GM19351 (cell line): ENCODE results near the gene MAFB.

Experiments
- ATAC-seq: cut with Tn5 transposase; IDR thresholded peaks from one replicate; pipeline ENCODE4 v1.9.1; 2021; ENCODE audit warnings: mild to moderate bottlenecking, moderate library complexity; ENCODE audit not compliant: unreplicated experiment

Gene MAFB

DNA sequence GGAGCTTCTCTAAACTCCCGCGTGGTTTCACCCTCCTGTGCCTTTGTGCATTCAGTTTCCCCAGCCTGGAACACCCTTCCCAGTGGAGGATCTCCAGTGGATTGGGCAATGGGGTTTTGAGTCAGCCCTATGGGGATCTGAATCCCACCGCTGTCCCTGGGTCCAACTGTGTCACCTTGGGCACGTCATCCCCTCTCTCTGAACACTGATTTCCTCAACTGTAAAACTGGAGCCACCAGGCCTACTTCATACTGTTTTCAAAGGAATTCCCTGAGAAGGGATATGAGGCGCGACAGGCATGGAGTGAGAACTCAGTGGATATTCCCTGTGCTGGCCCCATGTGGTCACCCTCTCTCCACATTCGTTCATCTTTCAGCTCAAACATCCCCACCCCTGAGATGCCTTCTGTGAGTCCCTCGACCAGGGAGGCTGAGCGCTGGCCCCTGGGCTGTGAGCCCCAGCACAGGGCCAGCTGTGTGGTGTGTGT is 25.7 kb downstream of the MAFB start:
- ATAC-seq, result no peak

GRCh38 chr20:40659567-40659966 is 29.5 kb downstream of the MAFB start:
- no peak for ATAC-seq

DNA sequence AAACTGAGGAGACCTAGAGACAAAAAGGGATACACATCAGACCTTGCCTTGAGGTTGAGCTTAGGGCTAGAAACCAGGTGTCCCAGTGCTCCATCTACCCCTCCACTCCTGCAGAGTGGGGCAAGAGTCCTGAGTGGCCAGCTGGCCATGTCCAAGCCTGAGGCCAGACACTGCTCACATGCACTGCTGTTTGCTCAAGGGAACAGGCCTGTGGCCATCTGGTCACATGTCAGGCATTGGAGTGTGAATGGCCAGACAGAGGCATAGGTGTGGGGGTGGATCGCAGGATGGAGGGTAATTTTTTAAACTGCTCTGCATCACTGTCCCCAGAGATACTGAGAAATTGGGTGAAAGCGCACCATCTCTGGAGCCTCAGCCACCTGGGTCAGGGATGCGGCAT is 30.5 kb downstream of the MAFB start:
- ATAC-seq, result no peak

- ATAC-seq, result no peak
Observed at GRCh38 chr20:40657526-40657925, 31.5 kb downstream of the MAFB start.

DNA sequence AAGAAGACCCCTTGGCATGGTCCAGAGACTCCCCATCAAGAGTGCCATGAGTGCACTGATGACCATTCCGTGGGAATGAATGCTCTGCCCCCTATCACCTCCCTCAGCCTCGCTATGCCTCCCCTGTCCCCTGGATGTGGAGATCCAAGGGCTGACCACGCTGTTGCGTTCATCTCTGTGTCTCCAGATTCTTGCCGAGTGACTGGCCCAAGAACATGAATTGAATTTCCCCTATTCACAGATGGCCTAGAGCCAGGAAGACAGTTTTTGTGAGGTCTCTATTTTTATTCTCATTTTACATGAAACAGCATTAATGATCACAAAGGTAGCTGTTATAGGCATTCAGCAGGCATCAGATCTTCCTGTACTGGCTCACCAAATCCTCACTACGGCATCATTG is 33.6 kb downstream of the MAFB start:
- ATAC-seq, result no peak

GRCh38 chr20:40654876-40655275 is 34.2 kb downstream of the MAFB start:
- ATAC-seq, result no peak

DNA sequence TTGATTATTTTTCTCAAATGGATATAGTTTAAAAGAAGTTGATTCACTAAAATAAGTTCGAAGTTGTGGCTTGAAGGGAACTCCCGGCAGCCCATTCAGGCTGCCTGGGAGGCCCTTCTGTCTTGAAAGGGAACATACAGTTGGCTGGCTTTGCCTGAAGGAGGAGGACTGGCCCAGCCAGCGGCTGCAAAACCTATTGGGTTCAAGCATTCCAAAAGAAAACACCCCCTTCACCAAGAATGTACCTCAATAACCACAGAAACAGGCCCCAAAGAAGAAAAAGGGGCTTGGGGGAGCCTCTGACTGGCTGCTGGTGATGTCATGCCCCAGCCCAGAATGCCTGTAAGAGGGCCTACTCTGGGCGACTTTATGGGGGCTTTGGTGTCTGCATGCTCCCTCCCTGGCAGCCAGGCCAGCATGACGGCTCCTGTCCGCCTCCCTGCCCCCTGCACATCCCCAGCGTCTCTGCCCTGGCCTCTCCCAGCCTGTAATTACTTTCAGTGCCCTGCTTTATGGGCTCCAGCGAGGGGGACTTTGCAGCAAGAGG is 36.5 kb downstream of the MAFB start:
- ATAC-seq, result no peak

DNA sequence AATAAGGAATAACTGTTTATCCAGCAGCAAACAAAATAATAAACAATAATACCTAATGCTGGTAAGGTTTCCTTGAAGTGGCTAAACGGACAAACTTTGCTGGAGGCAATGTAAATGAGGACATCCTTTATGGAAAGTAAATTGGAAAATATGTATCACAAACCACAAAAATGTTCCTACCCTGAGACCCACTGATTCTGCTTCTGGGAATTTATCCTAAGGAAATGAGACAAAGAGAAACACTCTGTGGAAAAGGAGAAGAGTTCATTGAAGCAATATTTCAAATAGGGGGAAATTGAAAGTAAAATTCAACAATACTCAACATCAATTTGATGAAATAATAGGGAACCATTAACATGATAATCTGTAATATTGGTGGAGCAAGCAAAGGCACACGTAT is 37.9 kb downstream of the MAFB start:
- ATAC-seq, result no peak

DNA sequence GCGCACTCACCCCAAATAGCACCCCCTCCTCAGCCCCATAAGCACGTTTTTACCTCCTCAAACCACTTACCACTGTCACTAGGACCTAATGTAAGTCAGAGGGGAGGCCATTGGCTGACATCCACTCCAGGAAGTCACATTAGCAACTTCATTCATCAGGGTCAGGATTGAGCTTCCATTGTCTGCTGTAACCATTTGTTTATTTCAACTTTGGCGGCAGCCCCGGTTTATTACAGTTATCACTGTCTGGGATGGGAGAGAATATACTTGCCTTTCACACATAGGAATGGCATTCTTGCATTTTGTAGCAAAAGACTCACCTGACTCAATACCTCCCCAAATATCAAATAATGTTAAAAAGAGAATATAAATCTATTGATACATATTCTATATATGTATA is 38.3 kb downstream of the MAFB start:
- no peak for ATAC-seq

GRCh38 chr20:40648210-40649072 is 40.6 kb downstream of the MAFB start:
- ATAC-seq, result no peak

GRCh38 chr20:40646813-40647212 is 42.2 kb downstream of the MAFB start:
- ATAC-seq, result no peak

GRCh38 chr20:40646361-40646760 is 42.7 kb downstream of the MAFB start:
- ATAC-seq, result no peak

DNA sequence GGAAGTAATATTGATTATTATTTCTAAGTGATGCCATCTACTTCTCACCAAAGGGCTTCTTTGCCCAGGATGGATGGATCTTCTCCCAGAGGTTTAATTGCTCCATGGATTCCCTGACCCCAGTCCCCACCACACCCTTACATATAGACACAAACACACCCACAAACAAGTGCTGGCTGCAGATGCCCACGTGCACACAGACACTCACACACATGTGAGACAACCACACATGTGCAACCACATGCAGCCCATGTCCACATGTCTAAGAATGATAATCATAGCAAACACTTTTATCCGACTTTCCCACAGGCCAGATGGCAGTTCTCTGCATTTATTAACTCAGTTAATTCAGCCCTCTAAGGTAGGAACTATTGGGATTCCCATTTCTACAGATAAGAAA is 44.2 kb downstream of the MAFB start:
- ATAC-seq, result no peak

GRCh38 chr20:40643891-40644290 is 45.1 kb downstream of the MAFB start:
- ATAC-seq, result no peak

DNA sequence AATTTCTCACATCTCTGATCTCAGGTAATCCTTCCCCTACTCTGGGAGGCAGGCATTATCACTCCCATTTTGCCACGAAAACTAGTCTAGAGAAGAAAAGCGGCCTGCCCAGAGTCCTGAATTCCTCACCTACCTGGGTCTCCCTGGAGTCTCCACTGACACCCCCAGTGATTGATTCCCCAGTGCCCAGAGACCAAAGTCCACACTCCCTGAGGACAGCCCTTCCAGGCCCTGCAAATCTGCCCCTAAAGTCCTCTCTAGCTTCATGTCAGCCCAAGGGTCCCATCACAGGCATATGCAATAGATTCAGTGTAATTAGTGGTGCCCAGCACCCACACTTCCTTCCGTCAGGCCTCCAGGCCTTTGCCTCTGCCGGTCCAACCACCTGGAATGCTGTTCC is 47.2 kb downstream of the MAFB start:
- no peak for ATAC-seq

DNA sequence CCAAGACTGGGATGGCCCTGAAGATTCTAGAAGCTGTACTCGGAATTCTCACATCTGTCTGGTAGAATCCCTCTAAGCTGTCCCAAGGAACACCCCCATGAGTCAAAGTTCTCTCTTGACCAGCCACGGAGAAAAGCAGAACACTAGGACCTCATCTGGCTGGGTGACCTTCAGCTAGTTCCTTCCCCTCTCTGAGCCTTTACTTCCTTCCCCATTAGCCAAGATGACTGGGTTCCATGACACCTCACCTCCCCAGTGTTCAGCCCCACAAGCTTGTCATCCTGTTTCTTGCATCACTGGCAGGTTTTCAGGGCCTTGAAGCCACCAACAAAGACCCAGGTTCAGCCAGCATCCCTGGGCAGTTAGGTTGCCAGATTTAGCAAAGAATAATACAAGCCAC is 47.8 kb downstream of the MAFB start:
- ATAC-seq, result no peak

DNA sequence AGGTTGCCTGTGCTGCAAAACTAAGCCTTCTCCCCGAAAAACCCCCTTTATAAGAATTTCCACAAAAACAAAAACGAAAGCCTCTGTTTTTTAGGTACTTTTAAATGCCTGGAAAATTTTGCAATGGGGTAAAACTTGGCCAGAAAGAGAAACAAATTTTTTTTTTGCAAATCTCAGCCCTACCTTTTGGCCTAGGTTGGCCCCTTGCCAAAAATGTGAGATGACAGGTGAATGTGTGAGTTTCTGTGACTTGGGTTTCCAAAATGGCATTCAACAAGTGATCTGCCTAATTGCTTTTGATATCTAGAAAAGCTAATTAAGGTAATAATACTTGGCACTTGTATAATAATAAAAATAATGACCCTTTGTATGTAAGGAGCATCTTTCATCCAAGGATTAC is 48.4 kb downstream of the MAFB start:
- no peak for ATAC-seq

- no peak for ATAC-seq
Observed at GRCh38 chr20:40639676-40640355, 49.2 kb downstream of the MAFB start.

DNA sequence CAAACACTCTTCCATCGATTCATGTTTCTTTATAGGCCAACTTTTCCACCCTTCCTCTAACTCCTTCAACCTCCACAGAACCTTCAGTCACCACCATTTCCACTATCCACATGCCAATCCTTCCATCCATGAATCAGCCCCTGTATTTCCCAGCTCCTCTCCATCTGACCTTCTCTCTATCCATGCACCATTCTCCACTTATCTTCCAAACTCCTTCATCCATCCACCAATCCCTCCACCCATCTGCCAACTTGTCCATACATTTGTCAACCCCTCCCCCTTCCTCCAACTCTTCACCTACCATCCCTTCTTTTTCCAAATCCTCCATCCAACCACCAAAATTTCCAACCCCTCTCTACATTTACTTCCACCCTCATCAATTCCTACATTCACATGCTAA is 49.9 kb downstream of the MAFB start:
- no peak for ATAC-seq

GRCh38 chr20:40638414-40638813 is 50.6 kb downstream of the MAFB start:
- no peak for ATAC-seq

- no peak for ATAC-seq
Observed at GRCh38 chr20:40637176-40637575, 51.9 kb downstream of the MAFB start.

DNA sequence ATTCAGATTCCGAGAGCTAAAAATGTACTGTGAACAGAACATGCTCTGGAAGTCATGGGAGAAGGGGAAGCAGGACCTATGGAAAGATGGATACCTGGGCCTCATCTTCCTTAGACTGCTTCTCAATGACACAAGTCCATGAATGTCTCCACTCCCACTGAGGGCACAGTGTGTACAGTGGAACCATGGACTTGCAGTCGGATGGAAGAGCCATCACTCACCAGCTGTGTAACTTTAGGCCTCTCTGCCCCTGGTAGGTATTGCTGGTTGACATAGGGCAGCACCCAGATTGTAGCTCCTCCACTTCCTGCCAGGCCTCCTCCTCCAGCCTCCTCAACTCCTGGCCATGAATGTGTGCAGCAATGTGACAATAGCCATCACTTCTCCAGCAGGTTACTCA is 52.5 kb downstream of the MAFB start:
- ATAC-seq, result no peak
